C4-2B (cell line): ENCODE measurements around the gene AHCYL2.

Experiments
- CTCF ChIP-seq: fragments of 450-650 bp; conservative IDR thresholded peaks from 2 replicates; pipeline ENCODE4 v1.5.1; 2017; ENCODE audit warnings: mild to moderate bottlenecking
- ZFX ChIP-seq: fragments of 450-650 bp; IDR thresholded peaks from 2 replicates; pipeline ENCODE4 v1.6.1; 2017

GRCh38 chr7:129327076-129327475, 102.2 kb downstream of the AHCYL2 start:
- TF ChIP-seq CTCF (no peak), ZFX (no peak)
